ENCODE measurements around the gene ACOT7. TPM values are rescaled to one million over a fixed set of nuclear protein-coding genes. Genes with fewer than 3 reads are reported as not detected.

ACOT7 gene
- total RNA-seq, 2 experiments from 2014 or later = 5.3 to 5.4 TPM

DNA sequence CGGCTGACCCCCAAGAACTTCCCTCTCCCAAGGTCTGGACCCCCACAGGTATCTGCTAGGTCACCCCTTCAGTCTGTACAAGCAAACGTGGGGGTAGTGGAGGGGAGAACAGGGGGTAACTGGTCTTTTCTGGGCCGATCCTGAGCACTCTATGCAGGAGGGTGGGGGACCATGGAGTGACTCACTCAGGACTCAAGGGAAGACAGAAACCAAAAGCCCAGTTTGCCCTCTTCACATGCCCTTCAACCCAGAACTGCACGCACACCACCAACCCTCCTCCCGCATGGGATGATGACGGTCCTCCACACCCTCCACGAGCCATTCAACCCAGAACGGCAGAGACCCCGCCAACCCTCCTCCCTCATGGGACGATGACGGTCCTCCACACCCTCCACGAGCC is 79.1 kb downstream of the ACOT7 start:
- no peaks in the 10 kb centered on the region for H3K4me1 Mint-ChIP-seq (ENCODE audit: low read depth)
- H3K4me1 ChIP-seq (ENCODE audit: insufficient read depth, low read length) = no peaks in the 10 kb centered on the region
- ChIA-PET CTCF (no interaction called here), POLR2A (no interaction called here)
- no peak overlapping the region for H3K27ac ChIP-seq (ENCODE audit: low read depth in 1 of 2, low read length in 2 of 2)
- no peak overlapping the region for H3K4me3 Mint-ChIP-seq
- TF ChIP-seq, protein P1, sequence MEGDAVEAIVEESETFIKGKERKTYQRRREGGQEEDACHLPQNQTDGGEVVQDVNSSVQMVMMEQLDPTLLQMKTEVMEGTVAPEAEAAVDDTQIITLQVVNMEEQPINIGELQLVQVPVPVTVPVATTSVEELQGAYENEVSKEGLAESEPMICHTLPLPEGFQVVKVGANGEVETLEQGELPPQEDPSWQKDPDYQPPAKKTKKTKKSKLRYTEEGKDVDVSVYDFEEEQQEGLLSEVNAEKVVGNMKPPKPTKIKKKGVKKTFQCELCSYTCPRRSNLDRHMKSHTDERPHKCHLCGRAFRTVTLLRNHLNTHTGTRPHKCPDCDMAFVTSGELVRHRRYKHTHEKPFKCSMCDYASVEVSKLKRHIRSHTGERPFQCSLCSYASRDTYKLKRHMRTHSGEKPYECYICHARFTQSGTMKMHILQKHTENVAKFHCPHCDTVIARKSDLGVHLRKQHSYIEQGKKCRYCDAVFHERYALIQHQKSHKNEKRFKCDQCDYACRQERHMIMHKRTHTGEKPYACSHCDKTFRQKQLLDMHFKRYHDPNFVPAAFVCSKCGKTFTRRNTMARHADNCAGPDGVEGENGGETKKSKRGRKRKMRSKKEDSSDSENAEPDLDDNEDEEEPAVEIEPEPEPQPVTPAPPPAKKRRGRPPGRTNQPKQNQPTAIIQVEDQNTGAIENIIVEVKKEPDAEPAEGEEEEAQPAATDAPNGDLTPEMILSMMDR (IDR thresholded peaks at IDR 0.05) = no peak
- H3K27me3 Mint-ChIP-seq = no peaks in the 10 kb centered on the region
- H3K9me3 ChIP-seq (ENCODE audit: control insufficient read depth in 1 of 2, insufficient read depth in 1 of 2, low read length in 2 of 2) = no peaks in the 10 kb centered on the region
- H3K36me3 ChIP-seq (ENCODE audit: insufficient read depth, low read length) = peaks cover 4% of the 10 kb centered on the region
- peaks cover 9% of the 10 kb centered on the region for H3K36me3 Mint-ChIP-seq (ENCODE audit: low read depth)
- H3K27ac Mint-ChIP-seq = no peak overlapping the region
- no peaks in the 10 kb centered on the region for H3K9me3 Mint-ChIP-seq
- no peak for ATAC-seq (ENCODE audit: poor library complexity)
- DNase-seq = no peak
- H3K27me3 ChIP-seq (ENCODE audit: control insufficient read depth in 1 of 2, insufficient read depth in 2 of 2, low read length in 2 of 2) = no peaks in the 10 kb centered on the region
- intact Hi-C loops (cut with DNase I, micrococcal nuclease) = no loop called here
- no peak overlapping the region for H3K4me3 ChIP-seq (ENCODE audit: low read length)

DNA sequence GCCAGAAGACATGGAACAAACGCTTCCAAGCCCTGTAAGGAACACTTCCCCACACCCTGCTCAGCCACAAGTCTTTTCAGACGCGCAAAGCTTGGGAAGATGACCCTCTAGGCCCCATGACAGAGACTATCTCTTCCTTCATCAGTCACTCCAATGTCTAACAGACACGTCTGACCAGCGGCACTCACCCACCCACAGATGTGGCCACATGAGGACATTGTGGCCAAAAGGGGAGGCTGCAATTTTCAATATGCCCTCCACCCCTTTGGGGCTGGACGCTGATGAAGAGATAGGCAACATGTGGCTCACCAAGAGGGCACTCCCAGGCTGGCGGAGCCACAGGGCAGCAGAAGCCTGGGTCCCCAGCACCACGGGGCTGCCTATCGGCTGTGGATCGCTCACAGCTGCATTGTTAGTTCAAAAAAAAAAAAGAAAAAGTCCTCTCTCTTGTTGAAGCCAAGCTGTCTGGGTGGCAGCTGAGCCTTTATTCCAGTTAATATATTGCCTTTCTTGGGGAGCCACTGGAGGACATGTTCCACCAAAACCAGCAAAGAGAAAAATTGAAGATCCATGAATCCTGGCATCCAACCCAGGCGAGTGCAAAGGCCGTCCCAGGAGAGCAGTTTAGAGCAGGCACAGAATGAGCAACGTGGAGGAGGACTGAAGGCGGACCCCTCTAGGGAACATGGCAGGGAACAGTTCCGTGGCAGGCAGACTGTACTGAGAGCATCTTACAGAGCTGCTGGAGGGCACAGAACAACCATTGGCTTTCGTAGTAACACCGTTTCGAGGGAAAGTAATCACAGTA is 80.0 kb downstream of the ACOT7 start:
- DNase-seq = no peak

DNA sequence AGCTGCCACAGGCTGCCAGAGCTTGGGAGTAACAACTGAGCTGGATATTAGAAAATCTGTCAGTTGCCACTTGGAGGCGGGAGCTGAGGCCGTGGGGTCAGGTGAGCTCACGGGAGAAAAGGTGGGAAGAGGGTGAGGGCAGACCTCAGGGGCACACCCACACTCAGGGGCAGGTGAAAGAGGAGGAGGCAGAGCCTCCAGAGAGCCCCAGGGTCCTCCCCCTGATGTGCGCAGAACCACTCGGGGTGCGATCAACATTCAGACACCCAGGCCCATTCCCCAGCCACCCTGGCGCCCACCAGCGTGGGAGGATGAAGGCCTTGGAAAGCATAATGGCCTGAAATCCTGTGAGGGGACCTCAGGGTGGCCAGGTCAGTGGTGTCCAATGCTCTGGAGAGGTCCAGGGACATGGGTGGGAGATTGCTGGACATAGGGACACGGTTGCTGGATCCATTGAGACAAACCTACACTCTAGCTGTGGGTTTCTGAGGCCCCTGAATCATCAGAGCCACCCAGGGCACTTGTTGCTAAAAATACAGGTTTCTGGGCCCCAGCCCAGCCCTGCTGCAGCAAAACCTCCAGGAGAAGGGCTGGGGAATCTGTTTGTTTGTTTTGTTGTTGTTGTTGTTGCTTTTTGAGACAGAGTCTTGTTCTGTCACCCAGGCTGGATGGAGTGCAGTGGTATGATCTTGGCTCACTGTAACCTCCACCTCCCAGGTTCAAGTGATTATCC is 83.3 kb downstream of the ACOT7 start:
- TF ChIP-seq, protein P1 (IDR thresholded peaks at IDR 0.05) = no peak
- Histone ChIP-seq H3K4me3 (ENCODE audit: low read length) (no peak overlapping the region), H3K4me1 (ENCODE audit: insufficient read depth, low read length) (no peaks in the 10 kb centered on the region), H3K27me3 (ENCODE audit: control insufficient read depth in 1 of 2, insufficient read depth in 2 of 2, low read length in 2 of 2) (no peaks in the 10 kb centered on the region), H3K27ac (ENCODE audit: low read depth in 1 of 2, low read length in 2 of 2) (no peak overlapping the region), H3K36me3 (ENCODE audit: insufficient read depth, low read length) (no peaks in the 10 kb centered on the region), H3K9me3 (ENCODE audit: control insufficient read depth in 1 of 2, insufficient read depth in 1 of 2, low read length in 2 of 2) (peaks cover 0 to 10% of the 10 kb centered on the region in 2 experiments)
- ChIA-PET POLR2A (no interaction called here), CTCF (no interaction called here)
- H3K27me3 Mint-ChIP-seq = no peaks in the 10 kb centered on the region
- DNase-seq = no peak
- no peaks in the 10 kb centered on the region for H3K9me3 Mint-ChIP-seq
- no peaks in the 10 kb centered on the region for H3K4me1 Mint-ChIP-seq (ENCODE audit: low read depth)
- no peaks in the 10 kb centered on the region for H3K36me3 Mint-ChIP-seq (ENCODE audit: low read depth)
- ATAC-seq (ENCODE audit: poor library complexity) = no peak
- no peak overlapping the region for H3K27ac Mint-ChIP-seq
- intact Hi-C loops (cut with DNase I, micrococcal nuclease) = no loop called here
- no peak overlapping the region for H3K4me3 Mint-ChIP-seq

More for the DNA sequence above, 80.0 kb downstream of the ACOT7 start:
- no peak for ATAC-seq (ENCODE audit: poor library complexity)
- Mint-ChIP-seq H3K36me3 (ENCODE audit: low read depth) (peaks cover 9% of the 10 kb centered on the region), H3K4me3 (no peak overlapping the region), H3K9me3 (no peaks in the 10 kb centered on the region), H3K27ac (no peak overlapping the region), H3K4me1 (ENCODE audit: low read depth) (no peaks in the 10 kb centered on the region), H3K27me3 (no peaks in the 10 kb centered on the region)
- H3K27me3 ChIP-seq (ENCODE audit: control insufficient read depth in 1 of 2, insufficient read depth in 2 of 2, low read length in 2 of 2) = no peaks in the 10 kb centered on the region
- H3K4me3 ChIP-seq (ENCODE audit: low read length) = no peak overlapping the region
- ChIA-PET POLR2A (no interaction called here), CTCF (no interaction called here)
- H3K9me3 ChIP-seq (ENCODE audit: control insufficient read depth in 1 of 2, insufficient read depth in 1 of 2, low read length in 2 of 2) = peaks cover 0 to 5% of the 10 kb centered on the region in 2 experiments
- no peak overlapping the region for H3K27ac ChIP-seq (ENCODE audit: low read depth in 1 of 2, low read length in 2 of 2)
- H3K4me1 ChIP-seq (ENCODE audit: insufficient read depth, low read length) = no peaks in the 10 kb centered on the region
- H3K36me3 ChIP-seq (ENCODE audit: insufficient read depth, low read length) = peaks cover 4% of the 10 kb centered on the region
- intact Hi-C loops (cut with DNase I, micrococcal nuclease) = no loop called here
- TF ChIP-seq, protein P1 (IDR thresholded peaks at IDR 0.05) = no peak

Data from CD4-positive, alpha-beta T cell (primary cell).